H1 (cell line): ENCODE results near the gene MARCHF2. TPM values are rescaled to one million over a fixed set of nuclear protein-coding genes. Genes with fewer than 3 reads are reported as not detected.

ENCODE experiments used
- CTCF ChIA-PET: fragments of 300-600 bp; sonication (Branson Sonifier 250); formaldehyde crosslinking; loops from one replicate; lab custom pipeline; 2021; ENCODE audit not compliant: partially characterized antibody; lab: Charles Lee
- POLR2A ChIA-PET: fragments of 300-600 bp; sonication (Branson Sonifier 250); formaldehyde crosslinking; loops from one replicate; lab custom pipeline; 2021; ENCODE audit warnings: inconsistent platforms; ENCODE audit not compliant: partially characterized antibody; lab: Charles Lee
- DNase-seq, 2 experiments: peaks; one replicate each; pipeline versions ENCODE4 v3.0.0 to v3.0.0-alpha.2; 2010 to 2022; ENCODE audit warnings: low spot score in 2 of 2, low read depth in 1 of 2, mixed read lengths in 1 of 2
- FAIRE-seq: peaks from 2 replicates; lab custom pipeline; 2011; peaks lifted over from hg19 to GRCh38; lab: Jason Lieb, UNC
- H2AFZ ChIP-seq: 2 replicates; pipeline ENCODE4 v1.8.1; 2012; ENCODE audit warnings: low read length, inconsistent platforms
- H2AK5ac ChIP-seq: 2 replicates; pipeline ENCODE4 v1.6.1; 2013; ENCODE audit warnings: low read depth, low read length
- H2BK120ac ChIP-seq: replicated peaks from 2 replicates; pipeline ENCODE3; 2013; ENCODE audit warnings: low read depth, low read length, inconsistent platforms
- H2BK12ac ChIP-seq: 2 replicates; pipeline ENCODE4 v1.6.1; 2013; ENCODE audit warnings: low read depth, low read length
- H2BK15ac ChIP-seq: 2 replicates; pipeline ENCODE4 v1.6.1; 2013; ENCODE audit warnings: low read length
- H2BK20ac ChIP-seq: 2 replicates; pipeline ENCODE4 v1.6.1; 2013; ENCODE audit warnings: low read length
- H2BK5ac ChIP-seq: 2 replicates; pipeline ENCODE4 v1.6.1; 2013; ENCODE audit warnings: low read depth, low read length
- H3K14ac ChIP-seq: 2 replicates; pipeline ENCODE4 v1.6.1; 2013; ENCODE audit warnings: inconsistent platforms; ENCODE audit not compliant: insufficient read length
- H3K18ac ChIP-seq: 2 replicates; pipeline ENCODE4 v1.6.1; 2013; ENCODE audit warnings: low read length; ENCODE audit errors: extremely low read depth
- H3K23ac ChIP-seq: 2 replicates; pipeline ENCODE4 v1.6.1; 2013; ENCODE audit warnings: inconsistent platforms; ENCODE audit not compliant: insufficient read length
- H3K23me2 ChIP-seq: 2 replicates; pipeline ENCODE4 v1.6.1; 2013; ENCODE audit warnings: low read depth, low read length
- H3K27ac ChIP-seq: 2 replicates; pipeline ENCODE4 v1.6.1; 2011; ENCODE audit warnings: low read depth, low read length, inconsistent platforms
- H3K27me3 ChIP-seq, 4 experiments: replicated peaks in 1 of 4; 1 replicate in 1 of 4; 2 replicates in 3 of 4; pipeline versions ENCODE4 v1.6.1 to v1.8.1; 2011 to 2013; ENCODE audit warnings: low read length in 3 of 4, mild to moderate bottlenecking in 3 of 4, inconsistent platforms in 2 of 4, mixed read lengths in 2 of 4, moderate library complexity in 1 of 4; ENCODE audit not compliant: control insufficient read depth in 3 of 4, insufficient read depth in 3 of 4; ENCODE audit errors: extremely low read depth in 1 of 4
- H3K36me3 ChIP-seq, 4 experiments: 2 replicates each; pipeline versions ENCODE4 v1.6.1 to v1.8.1; 2011 to 2013; ENCODE audit warnings: mild to moderate bottlenecking in 4 of 4, low read length in 3 of 4, moderate library complexity in 2 of 4, control low read depth in 1 of 4, inconsistent platforms in 1 of 4; ENCODE audit not compliant: insufficient read depth in 4 of 4, control insufficient read depth in 2 of 4
- H3K4ac ChIP-seq: replicated peaks from 2 replicates; pipeline ENCODE3; 2013; ENCODE audit warnings: low read length, low read depth, mixed read lengths, inconsistent platforms; ENCODE audit not compliant: insufficient read length
- H3K4me1 ChIP-seq, 4 experiments: replicated peaks in 1 of 4; 1 replicate in 1 of 4; 2 replicates in 3 of 4; pipeline versions ENCODE4 v1.6.1 to v1.8.1; 2011 to 2013; ENCODE audit warnings: low read length in 3 of 4, inconsistent platforms in 2 of 4, mixed read lengths in 1 of 4; ENCODE audit not compliant: insufficient read depth in 4 of 4, control insufficient read depth in 3 of 4
- H3K4me2 ChIP-seq, 2 experiments: 2 replicates each; pipeline versions ENCODE4 v1.6.1 to v1.8.1; 2011 to 2013; ENCODE audit warnings: low read depth in 2 of 2, low read length in 2 of 2, control low read depth in 1 of 2, inconsistent platforms in 1 of 2, mild to moderate bottlenecking in 1 of 2; ENCODE audit not compliant: insufficient read depth in 1 of 2
- H3K4me3 ChIP-seq, 4 experiments: fragments of 200-600, 300-600 bp in 1 of 4; sonication (generic), shearing (Covaris generic), sonication (Bioruptor Twin) in 1 of 4; 2 replicates each; pipeline versions ENCODE4 v1.5.1 to v1.8.1; 2011 to 2016; ENCODE audit warnings: low read length in 4 of 4, low read depth in 3 of 4, control low read depth in 2 of 4, inconsistent platforms in 2 of 4, mild to moderate bottlenecking in 2 of 4, mixed read lengths in 1 of 4, moderate library complexity in 1 of 4; ENCODE audit not compliant: insufficient read depth in 2 of 4; ENCODE audit errors: extremely low read depth in 1 of 4
- H3K56ac ChIP-seq: replicated peaks from 2 replicates; pipeline ENCODE3; 2013; ENCODE audit warnings: low read depth, mild to moderate bottlenecking, mixed read lengths, low read length, inconsistent platforms; ENCODE audit not compliant: insufficient read length
- H3K79me1 ChIP-seq: 2 replicates; pipeline ENCODE4 v1.6.1; 2013; ENCODE audit warnings: low read depth, low read length, control low read depth
- H3K79me2 ChIP-seq, 2 experiments: 2 replicates each; pipeline versions ENCODE4 v1.6.1 to v1.8.1; 2012 to 2013; ENCODE audit warnings: low read length in 2 of 2, mild to moderate bottlenecking in 2 of 2, inconsistent platforms in 1 of 2; ENCODE audit not compliant: insufficient read depth in 2 of 2, control insufficient read depth in 1 of 2
- H3K9ac ChIP-seq, 4 experiments: replicated peaks in 1 of 4; 1 replicate in 1 of 4; 2 replicates in 3 of 4; pipeline versions ENCODE4 v1.6.1 to v1.8.1; 2011 to 2013; ENCODE audit warnings: low read depth in 3 of 4, low read length in 3 of 4, control low read depth in 2 of 4, mild to moderate bottlenecking in 2 of 4, moderate library complexity in 2 of 4, inconsistent platforms in 1 of 4; ENCODE audit errors: extremely low read depth in 1 of 4
- H3K9me3 ChIP-seq, 2 experiments: 2 replicates each; pipeline versions ENCODE4 v1.6.1 to v1.8.1; 2012 to 2013; ENCODE audit warnings: mild to moderate bottlenecking in 2 of 2, moderate library complexity in 2 of 2, control low read depth in 1 of 2, inconsistent platforms in 1 of 2, low read depth in 1 of 2, low read length in 1 of 2, mixed read lengths in 1 of 2; ENCODE audit not compliant: insufficient read depth in 2 of 2
- H4K20me1 ChIP-seq, 2 experiments: replicated peaks in 1 of 2; 2 replicates each; pipeline versions ENCODE3 to v1.8.1; 2011 to 2013; ENCODE audit warnings: inconsistent platforms in 2 of 2, low read length in 2 of 2, mild to moderate bottlenecking in 1 of 2; ENCODE audit not compliant: insufficient read depth in 2 of 2, control insufficient read depth in 1 of 2
- H4K5ac ChIP-seq: 2 replicates; pipeline ENCODE4 v1.6.1; 2013; ENCODE audit warnings: low read length, low read depth, mixed read lengths, inconsistent platforms; ENCODE audit not compliant: insufficient read length
- H4K8ac ChIP-seq: 2 replicates; pipeline ENCODE4 v1.8.0; 2013; ENCODE audit warnings: mild to moderate bottlenecking, moderate library complexity, low read length, inconsistent platforms; ENCODE audit not compliant: insufficient read depth; ENCODE audit errors: extremely low read depth
- H4K91ac ChIP-seq: replicated peaks from 2 replicates; pipeline ENCODE3; 2013; ENCODE audit warnings: low read length, mixed read lengths, inconsistent platforms; ENCODE audit not compliant: insufficient read length
- ATF2 ChIP-seq: IDR thresholded peaks from 2 replicates; pipeline ENCODE4 v1.6.1; 2012; ENCODE audit warnings: low read length, inconsistent platforms
- CEBPB ChIP-seq: IDR thresholded peaks from 2 replicates; pipeline ENCODE4 v1.6.1; 2012; ENCODE audit warnings: low read depth, low read length
- CHD1 ChIP-seq: IDR thresholded peaks from 2 replicates; pipeline ENCODE4 v1.6.1; 2012; ENCODE audit warnings: low read depth, low read length, improper control_type of control experiment
- GABPA ChIP-seq: IDR thresholded peaks from 2 replicates; pipeline ENCODE4 v1.6.1; 2011; ENCODE audit warnings: mild to moderate bottlenecking, low read length, moderate library complexity, borderline replicate concordance; ENCODE audit not compliant: insufficient read depth
- GTF2F1 ChIP-seq: IDR thresholded peaks from 2 replicates; pipeline ENCODE4 v1.6.1; 2012; ENCODE audit warnings: low read depth, low read length, improper control_type of control experiment, borderline replicate concordance
- MAFK ChIP-seq: IDR thresholded peaks from 2 replicates; pipeline ENCODE4 v1.6.1; 2012; ENCODE audit warnings: low read depth, mild to moderate bottlenecking, improper control_type of control experiment, low read length
- RNF2 ChIP-seq: fragments of 200-900, 300-1000 bp; sonication (generic); IDR thresholded peaks from 2 replicates; pipeline ENCODE4 v1.7.1; 2016; ENCODE audit warnings: borderline replicate concordance, low read depth, mild to moderate bottlenecking, antibody characterized with exemption, low read length; ENCODE audit not compliant: poor library complexity, severe bottlenecking; ENCODE audit errors: missing control alignments
- SP2 ChIP-seq: IDR thresholded peaks from 2 replicates; pipeline ENCODE4 v1.6.1; 2012; ENCODE audit warnings: mild to moderate bottlenecking, low read length, inconsistent platforms
- TAF7 ChIP-seq: optimal IDR thresholded peaks from 2 replicates; pipeline ENCODE3; 2011; ENCODE audit warnings: low read depth, mild to moderate bottlenecking, inconsistent platforms, low read length, moderate library complexity, borderline replicate concordance
- TBP ChIP-seq: IDR thresholded peaks from 2 replicates; pipeline ENCODE4 v1.6.1; 2011; ENCODE audit warnings: low read depth, low read length, improper control_type of control experiment
- TEAD4 ChIP-seq: IDR thresholded peaks from 2 replicates; pipeline ENCODE4 v1.6.1; 2012; ENCODE audit warnings: low read depth, low read length, inconsistent platforms, mixed read lengths
- WGBS, 2 experiments: shearing (Covaris generic) in 1 of 2; methylation state at CpG; one replicate each; pipeline versions ENCODE4 v1.1.6 to v1.1.7; 2013 to 2015; ENCODE audit warnings: low lambda C conversion rate in 2 of 2, mixed read lengths in 2 of 2, inconsistent platforms in 1 of 2, low coverage in 1 of 2, missing lambda C conversion rate in 1 of 2; ENCODE audit not compliant: insufficient replicate concordance in 2 of 2, insufficient coverage in 1 of 2, insufficient read length in 1 of 2; ENCODE audit errors: extremely low coverage in 1 of 2, missing lambda C conversion rate in 1 of 2; 5-methylcytosine and 5-hydroxymethylcytosine counted together
- polyA plus RNA-seq, 7 experiments: library from polyadenylated mRNA; depleted of rRNA in 3 of 7; stranded (reverse) in 5 of 7; unstranded in 2 of 7; fragments of >200 nt in 5 of 7; fragments of 200-250 nt in 2 of 7; gene quantifications; 1 replicate in 5 of 7; 2 replicates in 1 of 7; 4 replicates in 1 of 7; pipeline versions ENCODE4 v1.2.1 to v1.2.3, GENCODE V29; 2011 to 2013; ENCODE audit warnings: missing spikeins in 2 of 7, mixed read lengths in 2 of 7
- total RNA-seq: library from RNA; stranded (reverse); fragmentation: NEBNext Ultra II Directional; extraction: Animal tissue kit (Norgen Biotek cat#: 25700); gene quantifications from 2 replicates; pipeline ENCODE4 v1.2.1, GENCODE V29; 2021

MARCHF2 gene
- total and polyA plus RNA-seq, 2 of the 8 experiments (the other 6 are each of a cell fraction or from before 2014, with no cell fraction given) = 18.5 to 46.2 TPM

DNA sequence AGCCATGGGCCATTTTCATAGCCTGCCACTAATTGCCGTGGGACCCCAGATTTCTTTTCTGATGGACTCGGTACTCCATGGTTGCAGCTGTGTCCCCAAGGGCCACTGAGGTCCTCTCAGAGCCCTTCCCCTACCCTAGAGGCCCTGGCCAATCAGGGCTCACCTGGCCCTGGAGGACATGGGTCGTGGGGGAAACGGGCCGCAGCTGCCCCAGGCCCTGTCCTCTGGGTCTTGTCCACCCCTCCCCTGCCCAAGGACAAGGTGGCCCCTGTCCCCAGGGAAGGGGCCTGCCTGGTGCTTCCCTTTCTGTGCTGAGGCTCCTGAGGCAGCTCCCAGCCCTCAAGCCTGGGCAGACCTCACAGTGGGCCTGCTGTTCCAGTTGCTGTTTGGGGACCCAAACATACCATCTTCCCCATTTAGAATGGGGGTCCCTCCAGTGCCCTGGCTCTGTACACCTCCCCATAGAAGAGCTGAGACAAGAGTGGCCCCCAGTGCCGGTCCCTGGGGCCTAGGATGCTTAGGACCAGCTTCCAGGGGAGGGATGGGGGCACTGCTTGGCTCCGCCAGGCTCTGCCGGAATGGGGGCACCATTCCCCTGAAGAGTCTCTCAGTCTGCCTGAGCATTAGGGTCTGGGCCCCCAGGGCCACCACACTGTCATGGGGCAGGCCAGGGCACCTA lies 19.8 kb upstream of the MARCHF2 start:
- no peaks in the 10 kb centered on the region for H3K23me2 ChIP-seq
- H3K4me2 ChIP-seq = no peak overlapping the region
- WGBS, 2 experiments = 72% methylated on average over 8 of the region's 8 CpGs; no CpG with 5 or more reads in 1 of the 2 experiments
- peak overlapping the region; percentile 20 for H4K8ac ChIP-seq
- H2AFZ ChIP-seq = no peak overlapping the region
- H2BK5ac ChIP-seq = no peak overlapping the region
- ChIA-PET CTCF (interaction anchor here (0.7 to 5.5 kb wide), 6 partner anchors 11 to 46 kb away, joined by 3 to 47 read pairs (median 11); no protein-coding TSS in a partner anchor), POLR2A (interaction anchor here (0.7 to 5.6 kb wide), 4 partner anchors 26 to 72 kb away, joined by 3 to 71 read pairs (median 12); partner anchors contain the start of genes ANGPTL4, NDUFA7 and RPS28)
- no peak overlapping the region for H3K4me3 ChIP-seq
- no peak overlapping the region for H3K18ac ChIP-seq
- no peak overlapping the region for H4K5ac ChIP-seq
- H4K20me1 ChIP-seq = peaks cover 8 to 27% of the 10 kb centered on the region in 2 experiments
- no peak overlapping the region for H3K14ac ChIP-seq
- no peak for FAIRE-seq
- H2AK5ac ChIP-seq = no peak overlapping the region
- no peak overlapping the region for H4K91ac ChIP-seq
- no peaks in the 10 kb centered on the region for H3K9me3 ChIP-seq
- no peak overlapping the region for H3K56ac ChIP-seq
- no peak overlapping the region for H2BK20ac ChIP-seq
- peaks cover 0 to 10% (median 4%) of the 10 kb centered on the region in 4 experiments; a peak in 6 of 7 replicates for H3K4me1 ChIP-seq
- peaks cover 7 to 73% of the 10 kb centered on the region in 2 experiments for H3K79me2 ChIP-seq
- H3K27ac ChIP-seq = no peak overlapping the region
- 0 out of 2 replicates have a peak overlapping the region, but pooled peaks have one; percentile 9 for H2BK12ac ChIP-seq
- no peak overlapping the region for H3K23ac ChIP-seq
- no peaks in the 10 kb centered on the region for H3K27me3 ChIP-seq
- no peak overlapping the region for H3K9ac ChIP-seq
- DNase-seq = no peak
- no peaks in the 10 kb centered on the region; a peak in 2 of 8 replicates for H3K36me3 ChIP-seq
- no peak overlapping the region for H2BK120ac ChIP-seq
- H2BK15ac ChIP-seq = no peak overlapping the region
- peaks cover 30% of the 10 kb centered on the region for H3K79me1 ChIP-seq
- no peak overlapping the region for H3K4ac ChIP-seq
- no peak for TF ChIP-seq CHD1
- TF ChIP-seq TAF7 = no peak
- no peak for TF ChIP-seq GABPA
- no peak for TF ChIP-seq ATF2
- TF ChIP-seq CEBPB = no peak
- TF ChIP-seq SP2 = no peak
- TF ChIP-seq RNF2 = no peak
- no peak for TF ChIP-seq TBP
- no peak for TF ChIP-seq GTF2F1
- TF ChIP-seq TEAD4 = no peak
- no peak for TF ChIP-seq MAFK
